Neutrophil (primary cell): ENCODE measurements around the gene TMEM255B.

Experiments
- H3K27ac ChIP-seq: fragments of 200-600 bp; sonication (generic); 2 replicates; pipeline ENCODE4 v1.5.1; 2016; ENCODE audit warnings: mild to moderate bottlenecking, moderate library complexity
- H3K27me3 ChIP-seq: fragments of 200-600 bp; sonication (generic); 2 replicates; pipeline ENCODE4 v1.6.0; 2016; ENCODE audit warnings: mild to moderate bottlenecking
- H3K36me3 ChIP-seq: fragments of 200-600 bp; sonication (generic); 2 replicates; pipeline ENCODE4 v1.5.1; 2017
- H3K4me1 ChIP-seq, 2 experiments: fragments of 200-600 bp in 1 of 2; sonication (generic) in 1 of 2; 1 replicate in 1 of 2; 2 replicates in 1 of 2; pipeline versions ENCODE4 v1.5.1 to v1.6.1; 2013 to 2016; ENCODE audit warnings: low read depth in 1 of 2, low read length in 1 of 2, mild to moderate bottlenecking in 1 of 2, moderate library complexity in 1 of 2; ENCODE audit not compliant: control insufficient read depth in 1 of 2, insufficient read depth in 1 of 2
- H3K4me3 ChIP-seq, 2 experiments: fragments of 200-600 bp in 1 of 2; sonication (generic) in 1 of 2; 1 replicate in 1 of 2; 2 replicates in 1 of 2; pipeline ENCODE4 v1.5.1; 2013 to 2016; ENCODE audit warnings: low read depth in 1 of 2, low read length in 1 of 2, mild to moderate bottlenecking in 1 of 2, moderate library complexity in 1 of 2
- H3K9me3 ChIP-seq: fragments of 200-600 bp; sonication (generic); 2 replicates; pipeline ENCODE4 v1.5.1; 2016
- TF ChIP-seq, protein P1 (sequence below): fragments of 200-600 bp; sonication (generic); IDR thresholded peaks from 2 replicates; pipeline ENCODE4 v1.5.1; 2016; ENCODE audit warnings: antibody characterized with exemption

Gene TMEM255B

DNA sequence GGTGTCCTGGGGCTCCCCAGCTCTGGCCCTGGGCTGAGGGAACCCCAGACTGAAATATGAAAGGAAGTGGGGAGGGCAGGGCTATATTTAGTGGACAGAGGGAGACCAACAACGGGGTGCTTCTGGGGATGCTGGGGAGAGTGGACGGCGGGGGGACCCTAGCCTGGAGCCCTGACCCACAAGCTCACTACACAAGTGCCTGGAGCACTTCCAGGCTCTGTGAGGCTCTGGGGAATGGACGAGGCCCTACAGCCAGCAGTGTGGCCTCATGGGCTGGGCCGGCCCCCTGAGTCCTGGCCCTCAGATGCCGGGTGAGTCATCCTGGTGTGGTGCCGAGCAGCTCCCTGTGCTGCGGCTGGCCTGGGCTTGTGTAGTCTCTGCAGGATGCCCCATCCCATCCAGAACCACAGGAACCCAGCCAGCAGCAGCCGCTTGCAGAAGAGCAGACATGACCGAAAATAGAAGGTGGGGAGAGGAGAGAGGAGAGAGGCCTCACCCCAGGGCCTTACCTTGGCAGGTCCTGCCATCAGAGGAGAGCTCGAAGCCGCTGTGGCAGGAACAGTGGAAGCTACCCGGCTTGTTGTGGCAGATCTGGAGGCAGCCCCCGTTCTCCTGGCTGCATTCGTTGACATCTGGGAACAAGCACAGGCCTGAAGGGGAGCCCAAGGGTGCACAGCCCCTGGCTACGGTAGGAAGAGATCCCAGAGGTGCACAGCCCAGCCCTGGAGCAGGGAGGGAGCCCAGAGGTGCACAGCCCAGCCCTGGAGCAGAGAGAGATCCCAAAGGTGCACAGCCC, 78.7 kb downstream of the TMEM255B start:
- H3K4me1 ChIP-seq, result no peaks in the 10 kb centered on the region
- no peak overlapping the region for H3K4me3 ChIP-seq
- H3K9me3 ChIP-seq, result no peaks in the 10 kb centered on the region
- peaks cover 28% of the 10 kb centered on the region for H3K27me3 ChIP-seq
- TF ChIP-seq, protein P1, sequence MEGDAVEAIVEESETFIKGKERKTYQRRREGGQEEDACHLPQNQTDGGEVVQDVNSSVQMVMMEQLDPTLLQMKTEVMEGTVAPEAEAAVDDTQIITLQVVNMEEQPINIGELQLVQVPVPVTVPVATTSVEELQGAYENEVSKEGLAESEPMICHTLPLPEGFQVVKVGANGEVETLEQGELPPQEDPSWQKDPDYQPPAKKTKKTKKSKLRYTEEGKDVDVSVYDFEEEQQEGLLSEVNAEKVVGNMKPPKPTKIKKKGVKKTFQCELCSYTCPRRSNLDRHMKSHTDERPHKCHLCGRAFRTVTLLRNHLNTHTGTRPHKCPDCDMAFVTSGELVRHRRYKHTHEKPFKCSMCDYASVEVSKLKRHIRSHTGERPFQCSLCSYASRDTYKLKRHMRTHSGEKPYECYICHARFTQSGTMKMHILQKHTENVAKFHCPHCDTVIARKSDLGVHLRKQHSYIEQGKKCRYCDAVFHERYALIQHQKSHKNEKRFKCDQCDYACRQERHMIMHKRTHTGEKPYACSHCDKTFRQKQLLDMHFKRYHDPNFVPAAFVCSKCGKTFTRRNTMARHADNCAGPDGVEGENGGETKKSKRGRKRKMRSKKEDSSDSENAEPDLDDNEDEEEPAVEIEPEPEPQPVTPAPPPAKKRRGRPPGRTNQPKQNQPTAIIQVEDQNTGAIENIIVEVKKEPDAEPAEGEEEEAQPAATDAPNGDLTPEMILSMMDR, result no peak
- H3K36me3 ChIP-seq, result no peaks in the 10 kb centered on the region
- no peak overlapping the region for H3K27ac ChIP-seq

DNA sequence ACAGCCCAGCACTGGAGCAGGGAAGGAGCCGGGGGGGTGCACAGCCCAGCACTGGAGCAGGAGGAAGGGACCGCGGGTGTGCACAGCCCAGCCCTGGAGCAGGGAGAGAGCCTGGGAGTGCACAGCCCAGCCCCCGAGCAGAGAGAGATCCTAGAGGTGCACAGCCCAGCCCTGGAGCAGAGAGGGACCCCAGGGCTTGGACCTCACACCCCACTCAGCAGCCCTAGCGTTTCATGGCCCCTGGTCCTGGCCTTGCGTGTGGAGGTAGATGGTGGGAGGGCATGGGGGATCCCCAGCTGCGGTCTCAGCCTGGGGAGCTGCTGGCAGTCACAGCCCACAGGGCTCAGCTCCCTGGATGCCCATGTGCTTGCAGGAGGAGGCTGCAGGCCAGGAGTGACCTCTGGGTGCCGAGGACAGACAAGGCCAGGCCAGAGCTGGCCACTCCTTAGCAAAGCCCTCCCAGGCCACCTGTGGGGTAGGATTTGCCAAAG, 79.7 kb downstream of the TMEM255B start:
- TF ChIP-seq, protein P1, result no peak
- H3K4me1 ChIP-seq, result no peaks in the 10 kb centered on the region
- no peaks in the 10 kb centered on the region for H3K36me3 ChIP-seq
- no peak overlapping the region for H3K4me3 ChIP-seq
- no peak overlapping the region for H3K27ac ChIP-seq
- H3K9me3 ChIP-seq, result no peaks in the 10 kb centered on the region
- peaks cover 38% of the 10 kb centered on the region for H3K27me3 ChIP-seq

DNA sequence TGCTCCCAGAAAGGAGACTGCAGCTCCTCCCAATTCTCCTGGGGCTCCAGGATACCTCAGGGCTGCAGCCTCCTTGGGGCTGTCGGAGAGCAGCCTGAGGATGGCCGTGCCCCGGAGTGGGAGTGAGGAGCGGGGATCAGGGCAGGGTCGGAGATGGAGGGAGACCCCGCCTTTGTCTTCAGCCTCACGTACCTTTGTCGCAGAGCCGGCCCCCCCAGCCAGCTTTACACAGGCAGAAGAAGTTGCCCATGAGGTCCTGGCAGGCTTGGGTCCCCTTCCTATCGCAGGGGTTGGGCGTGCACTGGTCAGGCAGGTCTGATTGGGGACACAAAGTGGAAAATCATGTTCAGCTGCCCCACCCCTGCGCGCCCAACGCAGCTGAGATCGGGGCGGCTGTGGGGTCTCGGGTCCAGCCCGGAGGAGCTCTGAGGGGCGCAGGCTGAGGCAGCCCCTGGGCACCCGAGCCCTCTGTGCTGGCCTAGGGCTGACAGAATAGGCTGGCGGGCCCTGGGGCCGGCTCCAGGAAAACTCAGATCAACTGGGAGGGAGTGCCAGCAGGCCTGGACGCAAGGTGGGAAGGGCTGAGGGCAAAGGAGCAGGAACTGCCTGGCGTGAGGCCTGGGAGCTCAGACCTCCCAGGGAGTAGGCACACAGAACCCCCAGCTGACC, 80.6 kb downstream of the TMEM255B start:
- TF ChIP-seq, protein P1, result no peak
- no peak overlapping the region for H3K27ac ChIP-seq

DNA sequence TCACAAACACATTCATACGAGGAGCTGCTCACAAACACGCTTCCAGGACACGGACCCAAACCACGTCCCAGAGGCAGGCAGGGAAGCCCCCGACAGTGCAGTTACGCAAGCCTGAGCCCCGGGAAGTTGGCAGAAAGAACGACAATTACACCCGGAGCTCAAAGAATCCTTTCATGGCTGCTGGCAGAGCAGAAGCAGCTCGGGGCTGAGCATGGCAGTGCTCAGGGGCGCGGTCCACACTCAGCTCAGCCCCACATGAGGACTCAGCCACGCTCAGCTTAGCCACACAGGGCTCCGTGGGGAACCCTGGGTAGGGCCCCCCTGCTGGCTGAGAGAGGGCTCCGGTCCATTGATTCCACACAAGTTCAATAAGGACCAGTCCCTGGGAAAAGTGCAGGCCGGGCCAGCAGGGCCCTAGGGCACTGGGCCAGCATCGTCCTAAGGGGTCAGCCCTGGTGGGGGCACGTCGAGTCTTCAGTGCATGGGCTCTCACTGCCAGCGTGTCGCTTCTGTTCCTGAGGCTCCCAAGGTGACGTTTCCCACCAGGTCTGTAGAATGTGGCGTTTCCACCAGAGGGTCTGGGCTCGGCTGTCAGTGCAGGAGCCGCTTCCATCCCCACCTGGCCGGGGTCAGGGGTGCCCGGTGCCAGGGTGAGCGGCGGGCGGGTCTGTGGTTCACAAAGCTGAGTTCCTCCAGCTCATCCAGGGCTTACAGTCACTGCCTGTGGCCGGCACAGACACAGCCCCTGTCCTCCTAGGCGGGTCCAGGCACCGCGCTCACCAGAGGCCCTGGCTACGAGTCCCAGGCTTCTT, 81.7 kb downstream of the TMEM255B start:
- H3K27ac ChIP-seq, result no peak overlapping the region
- TF ChIP-seq, protein P1, result no peak
- H3K9me3 ChIP-seq, result no peaks in the 10 kb centered on the region
- no peak overlapping the region for H3K4me3 ChIP-seq
- H3K27me3 ChIP-seq, result peaks cover 57% of the 10 kb centered on the region
- H3K4me1 ChIP-seq, result no peaks in the 10 kb centered on the region
- H3K36me3 ChIP-seq, result no peaks in the 10 kb centered on the region

More for the DNA sequence above, 80.6 kb downstream of the TMEM255B start:
- Histone ChIP-seq H3K9me3 (no peaks in the 10 kb centered on the region), H3K27me3 (peaks cover 47% of the 10 kb centered on the region), H3K36me3 (no peaks in the 10 kb centered on the region), H3K4me1 (no peaks in the 10 kb centered on the region), H3K4me3 (no peak overlapping the region)

DNA sequence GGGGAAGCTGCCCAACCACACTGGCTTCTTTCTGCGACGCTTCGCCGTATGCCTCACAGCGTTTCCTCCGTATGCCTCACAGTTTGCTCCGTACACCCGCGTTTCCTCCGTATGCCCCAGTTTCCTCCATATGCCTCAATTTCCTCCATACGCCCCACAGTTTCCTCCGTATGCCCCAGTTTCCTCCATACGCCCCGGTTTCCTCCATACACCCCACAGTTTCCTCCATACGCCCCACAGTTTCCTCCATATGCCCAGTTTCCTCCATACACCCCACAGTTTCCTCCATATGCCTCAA, 82.3 kb downstream of the TMEM255B start:
- Histone ChIP-seq H3K36me3 (no peaks in the 10 kb centered on the region), H3K4me1 (no peaks in the 10 kb centered on the region), H3K27me3 (peaks cover 63% of the 10 kb centered on the region), H3K9me3 (no peaks in the 10 kb centered on the region), H3K27ac (no peak overlapping the region), H3K4me3 (no peak overlapping the region)
- TF ChIP-seq, protein P1, result no peak
